SK-N-SH (cell line): ENCODE data around the gene POMGNT1. TPM values are rescaled to one million over a fixed set of nuclear protein-coding genes. Genes with fewer than 3 reads are reported as not detected.

ENCODE experiments used
- CTCF ChIA-PET: fragments of 300-600, 350-600 bp; formaldehyde crosslinking; extraction: SDS; loops from one replicate; lab custom pipeline; 2021; lab: Yijun Ruan, JAX
- POLR2A ChIA-PET: fragments of 350-600 bp; sonication (Branson Sonifier 250); formaldehyde crosslinking; extraction: SDS; loops from one replicate; lab custom pipeline; 2020; ENCODE audit warnings: antibody characterized with exemption, inconsistent platforms; lab: Yijun Ruan, JAX
- DNase-seq: peaks from one replicate; pipeline ENCODE4 v3.0.0; 2012
- H2AFZ ChIP-seq: fragments of 200-600 bp; sonication (generic); 2 replicates; pipeline ENCODE4 v1.8.1; 2016; ENCODE audit warnings: antibody characterized with exemption, mild to moderate bottlenecking, low read depth
- H3F3A ChIP-seq: fragments of 200-600 bp; sonication (generic); replicated peaks from 2 replicates; pipeline ENCODE3; 2016; ENCODE audit warnings: antibody characterized with exemption, mild to moderate bottlenecking; ENCODE audit not compliant: insufficient read depth
- H3K27ac ChIP-seq, 2 experiments: fragments of 200-500 bp in 1 of 2; fragments of 200-600 bp in 1 of 2; sonication (Bioruptor generic) in 1 of 2; sonication (generic), shearing (Covaris generic) in 1 of 2; 2 replicates each; pipeline versions ENCODE4 v1.5.1 to v1.6.1; 2014 to 2016; ENCODE audit warnings: low read depth in 2 of 2, inconsistent platforms in 1 of 2, low read length in 1 of 2, mild to moderate bottlenecking in 1 of 2, mixed read lengths in 1 of 2
- H3K27me3 ChIP-seq: fragments of 200-600 bp; sonication (generic), shearing (Covaris generic); 2 replicates; pipeline ENCODE4 v1.6.1; 2016; ENCODE audit warnings: mixed run types; ENCODE audit not compliant: insufficient read depth
- H3K36me3 ChIP-seq, 2 experiments: fragments of 200-500 bp in 1 of 2; fragments of 200-600 bp in 1 of 2; sonication (Bioruptor generic) in 1 of 2; sonication (generic) in 1 of 2; replicated peaks in 1 of 2; 2 replicates each; pipeline versions ENCODE3 to v1.5.1; 2014 to 2016; ENCODE audit warnings: low read length in 1 of 2, mild to moderate bottlenecking in 1 of 2; ENCODE audit not compliant: insufficient read depth in 2 of 2, control insufficient read depth in 1 of 2
- H3K4me1 ChIP-seq, 2 experiments: fragments of 200-500 bp in 1 of 2; fragments of 200-600 bp in 1 of 2; sonication (Bioruptor generic) in 1 of 2; sonication (generic), shearing (Covaris generic) in 1 of 2; 2 replicates each; pipeline versions ENCODE4 v1.5.1 to v1.6.1; 2014 to 2016; ENCODE audit warnings: low read depth in 1 of 2, low read length in 1 of 2, mixed run types in 1 of 2; ENCODE audit not compliant: insufficient read depth in 2 of 2, control insufficient read depth in 1 of 2
- H3K4me2 ChIP-seq: fragments of 200-600 bp; sonication (generic), shearing (Covaris generic); 2 replicates; pipeline ENCODE4 v1.6.1; 2017; ENCODE audit warnings: mixed run types
- H3K4me3 ChIP-seq, 2 experiments: fragments of 200-500 bp in 1 of 2; fragments of 200-600 bp in 1 of 2; sonication (Bioruptor generic) in 1 of 2; sonication (generic), shearing (Covaris generic) in 1 of 2; 2 replicates each; pipeline versions ENCODE4 v1.5.1 to v1.8.1; 2014 to 2016; ENCODE audit warnings: low read depth in 2 of 2, inconsistent platforms in 1 of 2, low read length in 1 of 2, mild to moderate bottlenecking in 1 of 2, mixed read lengths in 1 of 2, moderate library complexity in 1 of 2
- H3K79me2 ChIP-seq: fragments of 200-600 bp; sonication (generic); 2 replicates; pipeline ENCODE4 v1.8.1; 2017; ENCODE audit warnings: mild to moderate bottlenecking; ENCODE audit not compliant: insufficient read depth
- H3K9ac ChIP-seq: fragments of 200-600 bp; sonication (generic); 2 replicates; pipeline ENCODE4 v1.6.1; 2017; ENCODE audit warnings: mixed run types
- H3K9me2 ChIP-seq: fragments of 200-600 bp; sonication (generic); 2 replicates; pipeline ENCODE4 v1.6.1; 2017; ENCODE audit warnings: mixed run types
- H3K9me3 ChIP-seq: fragments of 200-600 bp; sonication (generic); 2 replicates; pipeline ENCODE4 v1.6.1; 2017; ENCODE audit warnings: mixed run types, mild to moderate bottlenecking, moderate library complexity
- H4K20me1 ChIP-seq: fragments of 200-600 bp; sonication (generic); 2 replicates; pipeline ENCODE4 v1.6.1; 2017; ENCODE audit warnings: mild to moderate bottlenecking, mixed run types; ENCODE audit not compliant: insufficient read depth
- CHD2 ChIP-seq: fragments of 150-350 bp; IDR thresholded peaks from 2 replicates; pipeline ENCODE4 v1.6.1; 2018; ENCODE audit warnings: low read length; ENCODE audit not compliant: partially characterized antibody
- GABPA ChIP-seq: IDR thresholded peaks from 2 replicates; pipeline ENCODE4 v1.4.0; 2012; ENCODE audit warnings: low read depth, mild to moderate bottlenecking
- JUND ChIP-seq: IDR thresholded peaks from 2 replicates; pipeline ENCODE4 v1.4.0; 2012
- RAD21 ChIP-seq: IDR thresholded peaks from 2 replicates; pipeline ENCODE4 v1.6.1; 2012; ENCODE audit warnings: mild to moderate bottlenecking, low read length
- RCOR1 ChIP-seq: fragments of 150-350 bp; IDR thresholded peaks from 2 replicates; pipeline ENCODE4 v1.6.1; 2017; ENCODE audit warnings: antibody characterized with exemption, low read length
- RXRA ChIP-seq: IDR thresholded peaks from 2 replicates; pipeline ENCODE4 v1.4.0; 2012; ENCODE audit warnings: low read depth, mild to moderate bottlenecking, borderline replicate concordance
- SMC3 ChIP-seq: IDR thresholded peaks from 2 replicates; pipeline ENCODE4 v1.6.1; 2012; ENCODE audit warnings: low read depth, low read length, improper control_type of control experiment
- TAF1 ChIP-seq: IDR thresholded peaks from 2 replicates; pipeline ENCODE4 v1.6.1; 2012; ENCODE audit warnings: low read depth, mild to moderate bottlenecking, low read length, moderate library complexity, borderline replicate concordance
- TCF12 ChIP-seq: IDR thresholded peaks from 2 replicates; pipeline ENCODE4 v1.4.0; 2012
- WGBS: methylation state at CpG from one replicate; pipeline ENCODE4 v1.1.6; 2017; ENCODE audit warnings: low lambda C conversion rate; 5-methylcytosine and 5-hydroxymethylcytosine counted together
- polyA plus RNA-seq, 3 experiments: library from polyadenylated mRNA; depleted of rRNA; stranded (reverse); fragments of >200 nt; gene quantifications; 2 replicates each; pipeline ENCODE4 v1.2.3, GENCODE V29; 2012
- TF ChIP-seq, protein P1 (sequence below): fragments of 200-600 bp; sonication (generic); IDR thresholded peaks from 2 replicates; pipeline ENCODE4 v1.6.1; 2017; ENCODE audit warnings: antibody characterized with exemption, mild to moderate bottlenecking, moderate library complexity
- TF ChIP-seq, protein P2 (sequence below): fragments of 150-350 bp; IDR thresholded peaks from 2 replicates; pipeline ENCODE4 v1.6.1; 2016; ENCODE audit warnings: mild to moderate bottlenecking, low read depth, low read length
- TF ChIP-seq, protein P3 (sequence below): IDR thresholded peaks from 2 replicates; pipeline ENCODE4; 2012
- TF ChIP-seq, protein P4 (sequence below): fragments of 150-350 bp; IDR thresholded peaks from 2 replicates; pipeline ENCODE4 v1.6.1; 2017; ENCODE audit warnings: antibody characterized with exemption, low read length, low read depth, borderline replicate concordance
- TF ChIP-seq, protein P5 (sequence below): IDR thresholded peaks from 2 replicates; pipeline ENCODE4 v1.6.1; 2012; ENCODE audit warnings: mild to moderate bottlenecking, low read depth, low read length, moderate library complexity

Gene POMGNT1
- polyA plus RNA-seq, 1 of the 3 experiments (the other 2 are of a cell fraction) = 165 TPM

DNA sequence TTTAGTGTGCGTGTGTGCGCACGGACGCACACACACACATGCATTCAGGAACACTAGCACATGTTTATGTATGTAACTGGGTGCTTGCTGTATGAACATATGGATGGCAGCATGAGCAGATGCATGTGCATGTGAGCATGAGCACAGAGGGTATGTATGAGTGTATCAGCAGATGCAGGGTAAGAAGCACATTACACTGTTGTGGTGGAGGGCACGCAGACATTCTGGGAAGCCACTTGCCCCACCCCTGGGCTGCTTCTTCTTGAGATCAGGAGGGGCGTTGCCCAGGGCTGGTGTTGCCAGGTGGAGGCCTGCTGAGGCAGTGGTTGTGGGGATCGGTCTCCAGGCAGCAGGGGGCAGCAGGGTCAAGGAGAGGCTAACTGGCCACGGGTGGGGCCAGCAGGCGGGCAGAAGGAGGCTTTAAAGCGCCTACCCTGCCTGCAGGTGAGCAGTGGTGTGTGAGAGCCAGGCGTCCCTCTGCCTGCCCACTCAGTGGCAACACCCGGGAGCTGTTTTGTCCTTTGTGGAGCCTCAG, 18.1 kb downstream of the POMGNT1 start:
- H3K4me3 ChIP-seq = no peak overlapping the region
- WGBS = 97% methylated on average over 6 of the region's 12 CpGs
- H2AFZ ChIP-seq = 0 out of 2 replicates have a peak overlapping the region, but pooled peaks have one; percentile 97
- H3K4me2 ChIP-seq = peak overlapping the region; percentile 47; the same call in 1 of the 2 replicates
- ChIA-PET POLR2A (no interaction called here), CTCF (interaction anchor here (0.7 to 5.0 kb wide), 17 partner anchors 9 to 153 kb away, joined by 3 to 57 read pairs (median 5); partner anchors contain the start of gene PIK3R3)
- H3K36me3 ChIP-seq = no peaks in the 10 kb centered on the region
- no peak overlapping the region for H3K27ac ChIP-seq
- peaks cover 23 to 26% of the 10 kb centered on the region in 2 experiments; a peak in 3 of 4 replicates for H3K4me1 ChIP-seq
- no peak for DNase-seq
- H3K27me3 ChIP-seq = no peaks in the 10 kb centered on the region
- H4K20me1 ChIP-seq = no peaks in the 10 kb centered on the region
- TF ChIP-seq RCOR1 (no peak), RAD21 (0 out of 2 replicates have a peak, but pooled peaks have one; percentile 7), TCF12 (no peak)
- TF ChIP-seq, protein P1, sequence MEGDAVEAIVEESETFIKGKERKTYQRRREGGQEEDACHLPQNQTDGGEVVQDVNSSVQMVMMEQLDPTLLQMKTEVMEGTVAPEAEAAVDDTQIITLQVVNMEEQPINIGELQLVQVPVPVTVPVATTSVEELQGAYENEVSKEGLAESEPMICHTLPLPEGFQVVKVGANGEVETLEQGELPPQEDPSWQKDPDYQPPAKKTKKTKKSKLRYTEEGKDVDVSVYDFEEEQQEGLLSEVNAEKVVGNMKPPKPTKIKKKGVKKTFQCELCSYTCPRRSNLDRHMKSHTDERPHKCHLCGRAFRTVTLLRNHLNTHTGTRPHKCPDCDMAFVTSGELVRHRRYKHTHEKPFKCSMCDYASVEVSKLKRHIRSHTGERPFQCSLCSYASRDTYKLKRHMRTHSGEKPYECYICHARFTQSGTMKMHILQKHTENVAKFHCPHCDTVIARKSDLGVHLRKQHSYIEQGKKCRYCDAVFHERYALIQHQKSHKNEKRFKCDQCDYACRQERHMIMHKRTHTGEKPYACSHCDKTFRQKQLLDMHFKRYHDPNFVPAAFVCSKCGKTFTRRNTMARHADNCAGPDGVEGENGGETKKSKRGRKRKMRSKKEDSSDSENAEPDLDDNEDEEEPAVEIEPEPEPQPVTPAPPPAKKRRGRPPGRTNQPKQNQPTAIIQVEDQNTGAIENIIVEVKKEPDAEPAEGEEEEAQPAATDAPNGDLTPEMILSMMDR = peak; percentile 13; the same call in 1 of the 2 replicates
- TF ChIP-seq, protein P2, sequence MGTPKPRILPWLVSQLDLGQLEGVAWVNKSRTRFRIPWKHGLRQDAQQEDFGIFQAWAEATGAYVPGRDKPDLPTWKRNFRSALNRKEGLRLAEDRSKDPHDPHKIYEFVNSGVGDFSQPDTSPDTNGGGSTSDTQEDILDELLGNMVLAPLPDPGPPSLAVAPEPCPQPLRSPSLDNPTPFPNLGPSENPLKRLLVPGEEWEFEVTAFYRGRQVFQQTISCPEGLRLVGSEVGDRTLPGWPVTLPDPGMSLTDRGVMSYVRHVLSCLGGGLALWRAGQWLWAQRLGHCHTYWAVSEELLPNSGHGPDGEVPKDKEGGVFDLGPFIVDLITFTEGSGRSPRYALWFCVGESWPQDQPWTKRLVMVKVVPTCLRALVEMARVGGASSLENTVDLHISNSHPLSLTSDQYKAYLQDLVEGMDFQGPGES = no peak
- H3K9me3 ChIP-seq = no peaks in the 10 kb centered on the region
- no peak overlapping the region for H3K9ac ChIP-seq
- peaks cover 27% of the 10 kb centered on the region for H3F3A ChIP-seq
- no peaks in the 10 kb centered on the region for H3K79me2 ChIP-seq
- H3K9me2 ChIP-seq = no peaks in the 10 kb centered on the region

DNA sequence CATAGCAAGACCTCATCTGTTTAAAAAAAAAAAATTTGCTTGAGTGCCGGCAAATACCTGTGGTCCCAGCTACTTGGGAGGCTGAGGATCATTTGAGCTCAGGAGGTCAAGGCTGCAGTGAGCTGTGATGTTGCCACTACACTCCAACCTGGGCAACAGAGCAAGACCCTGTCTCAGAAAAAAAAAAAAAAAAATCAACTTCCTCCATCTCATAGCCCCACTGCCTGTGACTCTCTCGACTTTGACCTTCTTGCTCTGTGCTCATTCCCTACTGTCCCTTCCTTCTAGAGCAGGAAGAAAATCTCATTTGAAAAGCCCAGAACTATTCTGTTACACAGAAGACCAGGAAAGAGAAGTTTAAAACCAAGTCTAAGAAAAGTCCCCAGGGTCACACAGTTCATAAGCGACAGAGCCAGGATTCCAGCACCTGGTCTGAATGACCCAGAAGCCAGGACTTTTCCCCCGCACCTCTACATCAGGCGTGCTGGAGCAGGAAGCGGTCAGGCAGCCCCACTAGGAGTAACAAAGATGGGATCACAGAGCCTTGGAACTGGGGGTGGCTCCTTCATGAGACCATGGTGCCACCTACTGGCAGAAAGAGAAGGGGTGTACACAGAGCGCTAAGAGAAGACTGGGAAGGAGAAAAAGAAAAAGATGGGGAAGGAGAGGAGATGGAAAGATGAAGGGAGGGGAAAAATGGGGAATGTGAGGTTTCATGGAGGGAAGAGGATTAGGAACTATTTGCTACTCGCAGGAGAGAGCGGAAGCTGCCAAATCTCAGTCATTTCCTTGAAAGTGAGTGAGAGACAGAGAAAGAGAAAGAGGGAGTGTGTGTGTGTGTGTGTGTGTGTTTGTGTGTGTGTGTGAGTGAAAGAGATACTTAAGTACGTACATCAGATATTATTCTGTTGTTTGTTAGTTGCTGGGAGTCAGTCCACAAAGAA, 18.8 kb downstream of the POMGNT1 start:
- no peaks in the 10 kb centered on the region for H3K27me3 ChIP-seq
- peak overlapping the region; percentile 47; the same call in 1 of the 2 replicates for H3K4me2 ChIP-seq
- H3K36me3 ChIP-seq = no peaks in the 10 kb centered on the region
- H3K79me2 ChIP-seq = no peaks in the 10 kb centered on the region
- WGBS = 18% methylated on average over 10 of the region's 10 CpGs
- peak; percentile 92 for DNase-seq
- peak overlapping the region in 1 of 2 experiments; percentile 50; a peak in 1 of 4 replicates for H3K4me3 ChIP-seq
- no peaks in the 10 kb centered on the region for H3K9me3 ChIP-seq
- ChIA-PET POLR2A (no interaction called here), CTCF (interaction anchor here (0.5 to 2.9 kb wide), 21 partner anchors 11 to 200 kb away, joined by 3 to 22 read pairs (median 4); partner anchors contain the start of gene PIK3R3)
- peaks cover 20% of the 10 kb centered on the region for H3F3A ChIP-seq
- 0 out of 2 replicates have a peak overlapping the region, but pooled peaks have one; percentile 43 for H3K9ac ChIP-seq
- no peaks in the 10 kb centered on the region for H4K20me1 ChIP-seq
- H3K4me1 ChIP-seq = peaks cover 23 to 26% of the 10 kb centered on the region in 2 experiments; a peak in 3 of 4 replicates
- no peaks in the 10 kb centered on the region for H3K9me2 ChIP-seq
- H3K27ac ChIP-seq = no peak overlapping the region
- peak overlapping the region; percentile 97 for H2AFZ ChIP-seq
- TF ChIP-seq TAF1 (no peak), RXRA (no peak), GABPA (no peak), TCF12 (no peak), CHD2 (no peak), JUND (no peak), RAD21 (peak; percentile 98), SMC3 (peak; percentile 94)
- TF ChIP-seq, protein P3, sequence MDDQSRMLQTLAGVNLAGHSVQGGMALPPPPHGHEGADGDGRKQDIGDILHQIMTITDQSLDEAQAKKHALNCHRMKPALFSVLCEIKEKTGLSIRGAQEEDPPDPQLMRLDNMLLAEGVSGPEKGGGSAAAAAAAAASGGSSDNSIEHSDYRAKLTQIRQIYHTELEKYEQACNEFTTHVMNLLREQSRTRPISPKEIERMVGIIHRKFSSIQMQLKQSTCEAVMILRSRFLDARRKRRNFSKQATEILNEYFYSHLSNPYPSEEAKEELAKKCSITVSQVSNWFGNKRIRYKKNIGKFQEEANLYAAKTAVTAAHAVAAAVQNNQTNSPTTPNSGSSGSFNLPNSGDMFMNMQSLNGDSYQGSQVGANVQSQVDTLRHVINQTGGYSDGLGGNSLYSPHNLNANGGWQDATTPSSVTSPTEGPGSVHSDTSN = no peak
- TF ChIP-seq, protein P4, sequence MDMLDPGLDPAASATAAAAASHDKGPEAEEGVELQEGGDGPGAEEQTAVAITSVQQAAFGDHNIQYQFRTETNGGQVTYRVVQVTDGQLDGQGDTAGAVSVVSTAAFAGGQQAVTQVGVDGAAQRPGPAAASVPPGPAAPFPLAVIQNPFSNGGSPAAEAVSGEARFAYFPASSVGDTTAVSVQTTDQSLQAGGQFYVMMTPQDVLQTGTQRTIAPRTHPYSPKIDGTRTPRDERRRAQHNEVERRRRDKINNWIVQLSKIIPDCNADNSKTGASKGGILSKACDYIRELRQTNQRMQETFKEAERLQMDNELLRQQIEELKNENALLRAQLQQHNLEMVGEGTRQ = no peak
- TF ChIP-seq, protein P5, sequence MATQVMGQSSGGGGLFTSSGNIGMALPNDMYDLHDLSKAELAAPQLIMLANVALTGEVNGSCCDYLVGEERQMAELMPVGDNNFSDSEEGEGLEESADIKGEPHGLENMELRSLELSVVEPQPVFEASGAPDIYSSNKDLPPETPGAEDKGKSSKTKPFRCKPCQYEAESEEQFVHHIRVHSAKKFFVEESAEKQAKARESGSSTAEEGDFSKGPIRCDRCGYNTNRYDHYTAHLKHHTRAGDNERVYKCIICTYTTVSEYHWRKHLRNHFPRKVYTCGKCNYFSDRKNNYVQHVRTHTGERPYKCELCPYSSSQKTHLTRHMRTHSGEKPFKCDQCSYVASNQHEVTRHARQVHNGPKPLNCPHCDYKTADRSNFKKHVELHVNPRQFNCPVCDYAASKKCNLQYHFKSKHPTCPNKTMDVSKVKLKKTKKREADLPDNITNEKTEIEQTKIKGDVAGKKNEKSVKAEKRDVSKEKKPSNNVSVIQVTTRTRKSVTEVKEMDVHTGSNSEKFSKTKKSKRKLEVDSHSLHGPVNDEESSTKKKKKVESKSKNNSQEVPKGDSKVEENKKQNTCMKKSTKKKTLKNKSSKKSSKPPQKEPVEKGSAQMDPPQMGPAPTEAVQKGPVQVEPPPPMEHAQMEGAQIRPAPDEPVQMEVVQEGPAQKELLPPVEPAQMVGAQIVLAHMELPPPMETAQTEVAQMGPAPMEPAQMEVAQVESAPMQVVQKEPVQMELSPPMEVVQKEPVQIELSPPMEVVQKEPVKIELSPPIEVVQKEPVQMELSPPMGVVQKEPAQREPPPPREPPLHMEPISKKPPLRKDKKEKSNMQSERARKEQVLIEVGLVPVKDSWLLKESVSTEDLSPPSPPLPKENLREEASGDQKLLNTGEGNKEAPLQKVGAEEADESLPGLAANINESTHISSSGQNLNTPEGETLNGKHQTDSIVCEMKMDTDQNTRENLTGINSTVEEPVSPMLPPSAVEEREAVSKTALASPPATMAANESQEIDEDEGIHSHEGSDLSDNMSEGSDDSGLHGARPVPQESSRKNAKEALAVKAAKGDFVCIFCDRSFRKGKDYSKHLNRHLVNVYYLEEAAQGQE = peak; percentile 34; the same call in 1 of the 2 replicates
